ENCODE measurements around the gene SPINK5. TPM values are rescaled to one million over a fixed set of nuclear protein-coding genes. Genes with fewer than 3 reads are reported as not detected.

SPINK5 gene
- total RNA-seq (2021; fragmentation: NEBNext Ultra II Directional; extraction: Animal tissue kit (Norgen Biotek cat#: 25700)) = not detected
- long read RNA-seq = 0 reads

- Mint-ChIP-seq H3K36me3 (ENCODE audit: low read depth) (no peaks in the 10 kb centered on the region), H3K9me3 (peaks cover 22% of the 10 kb centered on the region; the same call in 1 of the 2 replicates), H3K27me3 (ENCODE audit: insufficient read depth) (no peaks in the 10 kb centered on the region), H3K27ac (no peak within 1 kb of the TSS), H3K4me3 (no peak within 1 kb of the TSS), H3K4me1 (ENCODE audit: low read depth) (no peaks in the 10 kb centered on the region)
- no peak for TF ChIP-seq CTCF (IDR thresholded peaks at IDR 0.05)
- no peak for DNase-seq
These were observed at the start of gene SPINK5 for GRCh38 chr5:148063861-148064260. Gene SPINK5 (plus strand): TSS chr5:148063980. CDS start chr5:148064045, 65 bp downstream.

- TF ChIP-seq CTCF (IDR thresholded peaks at IDR 0.05) = no peak
- peaks cover 26% of the 10 kb centered on the region for H3K9me3 Mint-ChIP-seq
- H3K27ac Mint-ChIP-seq = no peak overlapping the region
- no peaks in the 10 kb centered on the region for H3K4me1 Mint-ChIP-seq (ENCODE audit: low read depth)
- no peak overlapping the region for H3K4me3 Mint-ChIP-seq
- no peaks in the 10 kb centered on the region; the same call in 1 of the 2 replicates for H3K27me3 Mint-ChIP-seq (ENCODE audit: insufficient read depth)
- H3K36me3 Mint-ChIP-seq (ENCODE audit: low read depth) = no peaks in the 10 kb centered on the region
- DNase-seq = no peak
These were observed 49.5 kb upstream of the SPINK5 start for GRCh38 chr5:148014276-148014675.

- no peaks in the 10 kb centered on the region for H3K4me1 Mint-ChIP-seq (ENCODE audit: low read depth)
- no peaks in the 10 kb centered on the region; the same call in 1 of the 2 replicates for H3K36me3 Mint-ChIP-seq (ENCODE audit: low read depth)
- TF ChIP-seq CTCF (IDR thresholded peaks at IDR 0.05) = no peak
These were observed 43.4 kb upstream of the SPINK5 start for GRCh38 chr5:148020257-148020988.

GRCh38 chr5:148027505-148027904 lies 36.3 kb upstream of the SPINK5 start:
- DNase-seq = no peak
- H3K36me3 Mint-ChIP-seq (ENCODE audit: low read depth) = no peaks in the 10 kb centered on the region
- H3K4me3 Mint-ChIP-seq = no peak overlapping the region
- no peaks in the 10 kb centered on the region for H3K4me1 Mint-ChIP-seq (ENCODE audit: low read depth)
- H3K27ac Mint-ChIP-seq = no peak overlapping the region
- H3K27me3 Mint-ChIP-seq (ENCODE audit: insufficient read depth) = no peaks in the 10 kb centered on the region
- H3K9me3 Mint-ChIP-seq = peaks cover 15% of the 10 kb centered on the region
- no peak for TF ChIP-seq CTCF (IDR thresholded peaks at IDR 0.05)

More at GRCh38 chr5:148020257-148020988, 43.4 kb upstream of the SPINK5 start:
- H3K9me3 Mint-ChIP-seq = peaks cover 18% of the 10 kb centered on the region
- H3K4me3 Mint-ChIP-seq = no peak overlapping the region
- no peaks in the 10 kb centered on the region; the same call in 1 of the 2 replicates for H3K27me3 Mint-ChIP-seq (ENCODE audit: insufficient read depth)
- no peak for DNase-seq
- H3K27ac Mint-ChIP-seq = no peak overlapping the region

GRCh38 chr5:148029131-148029530 lies 34.6 kb upstream of the SPINK5 start:
- no peaks in the 10 kb centered on the region for H3K4me1 Mint-ChIP-seq (ENCODE audit: low read depth)
- no peaks in the 10 kb centered on the region for H3K27me3 Mint-ChIP-seq (ENCODE audit: insufficient read depth)
- no peak for DNase-seq
- no peak for TF ChIP-seq CTCF (IDR thresholded peaks at IDR 0.05)
- no peak overlapping the region for H3K27ac Mint-ChIP-seq
- H3K4me3 Mint-ChIP-seq = no peak overlapping the region
- no peaks in the 10 kb centered on the region for H3K36me3 Mint-ChIP-seq (ENCODE audit: low read depth)
- H3K9me3 Mint-ChIP-seq = peaks cover 27% of the 10 kb centered on the region

All from HFFc6 (cell line).